ENCODE measurements around the gene SPOCK3. TPM values are rescaled to one million over a fixed set of nuclear protein-coding genes. Genes with fewer than 3 reads are reported as not detected.

SPOCK3 gene
- total and polyA plus RNA-seq, 3 experiments from 2014 or later = not detected

GRCh38 chr4:166965562-166965961 lies 268.7 kb downstream of the SPOCK3 start:
- ChIA-PET POLR2A (no interaction called here), CTCF (interaction anchor here (1.3 kb wide), 1 partner anchor 15 kb away, joined by 3 read pairs; no protein-coding TSS in a partner anchor)
- Histone ChIP-seq H3K9me3 (ENCODE audit: low read length) (no peaks in the 10 kb centered on the region), H3K27me3 (ENCODE audit: insufficient read depth, low read length, poor library complexity, severe bottlenecking) (no peaks in the 10 kb centered on the region), H3K36me3 (ENCODE audit: insufficient read depth, low read length) (no peaks in the 10 kb centered on the region), H3K27ac (ENCODE audit: low read depth, low read length) (no peak overlapping the region), H3K4me3 (ENCODE audit: low read length) (no peak overlapping the region), H3K4me1 (ENCODE audit: insufficient read depth, low read length) (no peaks in the 10 kb centered on the region)
- H3K27ac Mint-ChIP-seq = no peak overlapping the region
- no peak for DNase-seq
- H3K4me3 Mint-ChIP-seq = no peak overlapping the region
- no peaks in the 10 kb centered on the region for H3K36me3 Mint-ChIP-seq
- no peaks in the 10 kb centered on the region for H3K27me3 Mint-ChIP-seq
- H3K4me1 Mint-ChIP-seq = no peaks in the 10 kb centered on the region
- peaks cover 10 to 23% (median 22%) of the 10 kb centered on the region in 5 donors for H3K9me3 Mint-ChIP-seq

GRCh38 chr4:166957451-166957850 lies 276.8 kb downstream of the SPOCK3 start:
- Mint-ChIP-seq H3K27me3 (peaks cover 0 to 2% of the 10 kb centered on the region in 2 donors), H3K36me3 (no peaks in the 10 kb centered on the region), H3K4me3 (no peak overlapping the region), H3K4me1 (no peaks in the 10 kb centered on the region), H3K27ac (no peak overlapping the region), H3K9me3 (peaks cover 14 to 31% (median 25%) of the 10 kb centered on the region in 5 donors)
- no peak overlapping the region for H3K27ac ChIP-seq (ENCODE audit: low read depth, low read length)
- DNase-seq = no peak
- no peaks in the 10 kb centered on the region for H3K36me3 ChIP-seq (ENCODE audit: insufficient read depth, low read length)
- ChIA-PET CTCF (no interaction called here), POLR2A (no interaction called here)
- no peaks in the 10 kb centered on the region for H3K27me3 ChIP-seq (ENCODE audit: insufficient read depth, low read length, poor library complexity, severe bottlenecking)
- no peaks in the 10 kb centered on the region for H3K9me3 ChIP-seq (ENCODE audit: low read length)
- H3K4me3 ChIP-seq (ENCODE audit: low read length) = no peak overlapping the region
- no peaks in the 10 kb centered on the region for H3K4me1 ChIP-seq (ENCODE audit: insufficient read depth, low read length)

GRCh38 chr4:166956484-166956883 lies 277.8 kb downstream of the SPOCK3 start:
- Histone ChIP-seq H3K27ac (ENCODE audit: low read depth, low read length) (no peak overlapping the region), H3K4me1 (ENCODE audit: insufficient read depth, low read length) (no peaks in the 10 kb centered on the region), H3K36me3 (ENCODE audit: insufficient read depth, low read length) (no peaks in the 10 kb centered on the region), H3K9me3 (ENCODE audit: low read length) (no peaks in the 10 kb centered on the region), H3K4me3 (ENCODE audit: low read length) (no peak overlapping the region), H3K27me3 (ENCODE audit: insufficient read depth, low read length, poor library complexity, severe bottlenecking) (no peaks in the 10 kb centered on the region)
- no peaks in the 10 kb centered on the region for H3K36me3 Mint-ChIP-seq
- ChIA-PET CTCF (no interaction called here), POLR2A (no interaction called here)
- peaks cover 0 to 2% of the 10 kb centered on the region in 2 donors for H3K27me3 Mint-ChIP-seq
- peaks cover 14 to 28% (median 21%) of the 10 kb centered on the region in 5 donors for H3K9me3 Mint-ChIP-seq
- no peak for DNase-seq
- H3K27ac Mint-ChIP-seq = no peak overlapping the region
- H3K4me3 Mint-ChIP-seq = no peak overlapping the region
- no peaks in the 10 kb centered on the region for H3K4me1 Mint-ChIP-seq

- DNase-seq = no peak
- H3K4me3 ChIP-seq (ENCODE audit: low read length) = no peak overlapping the region
Observed at GRCh38 chr4:166941629-166942028, 292.7 kb downstream of the SPOCK3 start.

GRCh38 chr4:166930464-166930863 lies 303.8 kb downstream of the SPOCK3 start:
- H3K36me3 Mint-ChIP-seq = no peaks in the 10 kb centered on the region
- H3K27ac ChIP-seq (ENCODE audit: low read depth, low read length) = no peak overlapping the region
- ChIA-PET POLR2A (no interaction called here), CTCF (interaction anchor here (0.6 kb wide), 1 partner anchor 116 kb away, joined by 3 read pairs; no protein-coding TSS in a partner anchor)
- H3K27me3 Mint-ChIP-seq = no peaks in the 10 kb centered on the region
- no peaks in the 10 kb centered on the region for H3K4me1 Mint-ChIP-seq
- H3K4me1 ChIP-seq (ENCODE audit: insufficient read depth, low read length) = no peaks in the 10 kb centered on the region
- no peak for DNase-seq
- H3K27me3 ChIP-seq (ENCODE audit: insufficient read depth, low read length, poor library complexity, severe bottlenecking) = no peaks in the 10 kb centered on the region
- H3K9me3 Mint-ChIP-seq = peaks cover 0 to 20% (median 5%) of the 10 kb centered on the region in 5 donors
- H3K36me3 ChIP-seq (ENCODE audit: insufficient read depth, low read length) = no peaks in the 10 kb centered on the region
- H3K4me3 Mint-ChIP-seq = no peak overlapping the region
- H3K9me3 ChIP-seq (ENCODE audit: low read length) = no peaks in the 10 kb centered on the region
- H3K27ac Mint-ChIP-seq = no peak overlapping the region
- no peak overlapping the region for H3K4me3 ChIP-seq (ENCODE audit: low read length)

More at GRCh38 chr4:166941629-166942028, 292.7 kb downstream of the SPOCK3 start:
- Mint-ChIP-seq H3K27me3 (no peaks in the 10 kb centered on the region), H3K4me1 (no peaks in the 10 kb centered on the region), H3K9me3 (peaks cover 2 to 14% (median 7%) of the 10 kb centered on the region in 5 donors), H3K27ac (no peak overlapping the region), H3K4me3 (no peak overlapping the region), H3K36me3 (no peaks in the 10 kb centered on the region)
- H3K27ac ChIP-seq (ENCODE audit: low read depth, low read length) = no peak overlapping the region
- H3K4me1 ChIP-seq (ENCODE audit: insufficient read depth, low read length) = no peaks in the 10 kb centered on the region
- no peaks in the 10 kb centered on the region for H3K36me3 ChIP-seq (ENCODE audit: insufficient read depth, low read length)
- ChIA-PET POLR2A (no interaction called here), CTCF (no interaction called here)
- H3K9me3 ChIP-seq (ENCODE audit: low read length) = no peaks in the 10 kb centered on the region
- no peaks in the 10 kb centered on the region for H3K27me3 ChIP-seq (ENCODE audit: insufficient read depth, low read length, poor library complexity, severe bottlenecking)

GRCh38 chr4:166924424-166924823 lies 309.9 kb downstream of the SPOCK3 start:
- no peaks in the 10 kb centered on the region for H3K4me1 ChIP-seq (ENCODE audit: insufficient read depth, low read length)
- ChIA-PET CTCF (no interaction called here), POLR2A (no interaction called here)
- no peaks in the 10 kb centered on the region for H3K9me3 ChIP-seq (ENCODE audit: low read length)
- no peak overlapping the region for H3K27ac ChIP-seq (ENCODE audit: low read depth, low read length)
- H3K4me3 ChIP-seq (ENCODE audit: low read length) = no peak overlapping the region
- no peaks in the 10 kb centered on the region for H3K27me3 Mint-ChIP-seq
- no peak for DNase-seq
- H3K36me3 ChIP-seq (ENCODE audit: insufficient read depth, low read length) = no peaks in the 10 kb centered on the region
- H3K9me3 Mint-ChIP-seq = peaks cover 0 to 11% (median 5%) of the 10 kb centered on the region in 5 donors
- no peaks in the 10 kb centered on the region for H3K4me1 Mint-ChIP-seq
- H3K27ac Mint-ChIP-seq = no peak overlapping the region
- H3K4me3 Mint-ChIP-seq = no peak overlapping the region
- H3K36me3 Mint-ChIP-seq = no peaks in the 10 kb centered on the region
- H3K27me3 ChIP-seq (ENCODE audit: insufficient read depth, low read length, poor library complexity, severe bottlenecking) = no peaks in the 10 kb centered on the region

GRCh38 chr4:166913926-166914325 lies 320.4 kb downstream of the SPOCK3 start:
- H3K4me3 Mint-ChIP-seq = no peak overlapping the region

GRCh38 chr4:166903408-166903807 lies 330.9 kb downstream of the SPOCK3 start:
- no peak overlapping the region for H3K27ac ChIP-seq (ENCODE audit: low read depth, low read length)
- H3K27me3 ChIP-seq (ENCODE audit: insufficient read depth, low read length, poor library complexity, severe bottlenecking) = no peaks in the 10 kb centered on the region
- H3K9me3 ChIP-seq (ENCODE audit: low read length) = no peaks in the 10 kb centered on the region
- no peak for DNase-seq
- Mint-ChIP-seq H3K4me3 (no peak overlapping the region), H3K36me3 (no peaks in the 10 kb centered on the region), H3K27me3 (no peaks in the 10 kb centered on the region), H3K9me3 (peaks cover 2 to 16% (median 6%) of the 10 kb centered on the region in 5 donors), H3K4me1 (no peaks in the 10 kb centered on the region), H3K27ac (no peak overlapping the region)
- ChIA-PET CTCF (no interaction called here), POLR2A (no interaction called here)
- H3K36me3 ChIP-seq (ENCODE audit: insufficient read depth, low read length) = no peaks in the 10 kb centered on the region
- no peaks in the 10 kb centered on the region for H3K4me1 ChIP-seq (ENCODE audit: insufficient read depth, low read length)
- H3K4me3 ChIP-seq (ENCODE audit: low read length) = no peak overlapping the region

More at GRCh38 chr4:166913926-166914325, 320.4 kb downstream of the SPOCK3 start:
- Mint-ChIP-seq H3K9me3 (peaks cover 2 to 16% (median 4%) of the 10 kb centered on the region in 5 donors), H3K27me3 (no peaks in the 10 kb centered on the region), H3K27ac (no peak overlapping the region), H3K4me1 (no peaks in the 10 kb centered on the region), H3K36me3 (no peaks in the 10 kb centered on the region)
- H3K9me3 ChIP-seq (ENCODE audit: low read length) = no peaks in the 10 kb centered on the region
- no peak overlapping the region for H3K27ac ChIP-seq (ENCODE audit: low read depth, low read length)
- POLR2A ChIA-PET = no interaction called here
- no peaks in the 10 kb centered on the region for H3K36me3 ChIP-seq (ENCODE audit: insufficient read depth, low read length)
- H3K4me3 ChIP-seq (ENCODE audit: low read length) = no peak overlapping the region
- no peaks in the 10 kb centered on the region for H3K4me1 ChIP-seq (ENCODE audit: insufficient read depth, low read length)
- no peaks in the 10 kb centered on the region for H3K27me3 ChIP-seq (ENCODE audit: insufficient read depth, low read length, poor library complexity, severe bottlenecking)
- DNase-seq = no peak
- CTCF ChIA-PET = no interaction called here

GRCh38 chr4:166902941-166903340 lies 331.4 kb downstream of the SPOCK3 start:
- ChIA-PET POLR2A (no interaction called here), CTCF (no interaction called here)
- no peaks in the 10 kb centered on the region for H3K27me3 Mint-ChIP-seq
- Histone ChIP-seq H3K36me3 (ENCODE audit: insufficient read depth, low read length) (no peaks in the 10 kb centered on the region), H3K9me3 (ENCODE audit: low read length) (no peaks in the 10 kb centered on the region), H3K4me1 (ENCODE audit: insufficient read depth, low read length) (no peaks in the 10 kb centered on the region), H3K4me3 (ENCODE audit: low read length) (no peak overlapping the region), H3K27me3 (ENCODE audit: insufficient read depth, low read length, poor library complexity, severe bottlenecking) (no peaks in the 10 kb centered on the region), H3K27ac (ENCODE audit: low read depth, low read length) (no peak overlapping the region)
- DNase-seq = no peak
- no peak overlapping the region for H3K4me3 Mint-ChIP-seq
- H3K36me3 Mint-ChIP-seq = no peaks in the 10 kb centered on the region
- no peak overlapping the region for H3K27ac Mint-ChIP-seq
- H3K4me1 Mint-ChIP-seq = no peaks in the 10 kb centered on the region
- peaks cover 2 to 20% (median 7%) of the 10 kb centered on the region in 5 donors for H3K9me3 Mint-ChIP-seq
